DOHH2 (cell line): ENCODE results near the gene CCN6.

ENCODE experiments used
- H3F3A ChIP-seq: fragments of 200-600 bp; sonication (generic), shearing (Covaris generic); 2 replicates; pipeline ENCODE4 v1.6.0; 2016; ENCODE audit warnings: antibody characterized with exemption, mild to moderate bottlenecking; ENCODE audit not compliant: control insufficient read depth, insufficient read depth
- H3K27ac ChIP-seq: fragments of 200-600 bp; sonication (generic); 2 replicates; pipeline ENCODE4 v1.5.1; 2014; ENCODE audit warnings: low read depth, mild to moderate bottlenecking, low read length, moderate library complexity
- H3K27me3 ChIP-seq: fragments of 200-600 bp; sonication (generic); 2 replicates; pipeline ENCODE4 v1.6.1; 2014; ENCODE audit warnings: mild to moderate bottlenecking, low read length, mixed read lengths; ENCODE audit not compliant: control insufficient read depth
- H3K36me3 ChIP-seq: fragments of 200-600 bp; sonication (generic); 2 replicates; pipeline ENCODE4 v1.6.1; 2014; ENCODE audit warnings: mild to moderate bottlenecking, low read length, moderate library complexity, mixed read lengths; ENCODE audit not compliant: control insufficient read depth
- H3K4me1 ChIP-seq: fragments of 200-600 bp; sonication (generic); 2 replicates; pipeline ENCODE4 v1.6.1; 2014; ENCODE audit warnings: mild to moderate bottlenecking, low read length, mixed read lengths; ENCODE audit not compliant: control insufficient read depth
- H3K4me2 ChIP-seq: fragments of 200-600 bp; sonication (generic); 2 replicates; pipeline ENCODE4 v1.6.0; 2014; ENCODE audit warnings: mild to moderate bottlenecking, low read length, moderate library complexity
- H3K4me3 ChIP-seq: fragments of 200-600 bp; sonication (generic); 2 replicates; pipeline ENCODE4 v1.5.1; 2014; ENCODE audit warnings: mild to moderate bottlenecking, low read length, mixed read lengths
- H3K79me2 ChIP-seq: fragments of 200-600 bp; sonication (generic); 2 replicates; pipeline ENCODE4 v1.6.1; 2014; ENCODE audit warnings: mild to moderate bottlenecking, low read length, mixed read lengths; ENCODE audit not compliant: control insufficient read depth
- H3K9me2 ChIP-seq: fragments of 200-600 bp; sonication (generic); replicated peaks from 2 replicates; pipeline ENCODE4 v1.6.1; 2014; ENCODE audit warnings: mild to moderate bottlenecking, low read length, mixed read lengths; ENCODE audit not compliant: control insufficient read depth
- H3K9me3 ChIP-seq: fragments of 200-600 bp; sonication (generic); 2 replicates; pipeline ENCODE4 v1.6.1; 2014; ENCODE audit warnings: antibody characterized with exemption, low read length, mixed read lengths; ENCODE audit not compliant: control insufficient read depth, insufficient read depth
- H4K20me1 ChIP-seq: fragments of 200-600 bp; sonication (generic); 2 replicates; pipeline ENCODE4 v1.6.0; 2014; ENCODE audit warnings: low read depth, mild to moderate bottlenecking, antibody characterized with exemption, low read length, moderate library complexity; ENCODE audit not compliant: control insufficient read depth, insufficient read depth
- CTCF ChIP-seq: fragments of 200-600 bp; sonication (generic); IDR thresholded peaks from one replicate; pipeline ENCODE4 v1.5.1; 2014; ENCODE audit warnings: antibody characterized with exemption, mild to moderate bottlenecking, low read depth, low read length; ENCODE audit not compliant: poor library complexity, severe bottlenecking
- EZH2phosphoT487 ChIP-seq: fragments of 200-600 bp; sonication (generic); IDR thresholded peaks from 2 replicates; pipeline ENCODE4 v1.6.1; 2017; ENCODE audit warnings: borderline replicate concordance, mild to moderate bottlenecking, antibody characterized with exemption, low read length, moderate library complexity, mixed read lengths

The CCN6 gene

GRCh38 chr6:112034616-112034995 lies 19.3 kb upstream of the CCN6 start:
- Histone ChIP-seq H3F3A (no peaks in the 10 kb centered on the region), H3K36me3 (no peaks in the 10 kb centered on the region), H3K27ac (no peak overlapping the region), H3K79me2 (no peaks in the 10 kb centered on the region), H3K4me2 (no peak overlapping the region), H4K20me1 (no peaks in the 10 kb centered on the region), H3K27me3 (peaks cover 5% of the 10 kb centered on the region; the same call in 1 of the 2 replicates), H3K9me2 (no peaks in the 10 kb centered on the region), H3K9me3 (no peaks in the 10 kb centered on the region), H3K4me3 (no peak overlapping the region), H3K4me1 (no peaks in the 10 kb centered on the region)
- TF ChIP-seq EZH2phosphoT487, result no peak
- no peak for TF ChIP-seq CTCF

- Histone ChIP-seq H3K9me2 (no peaks in the 10 kb centered on the region), H3K4me3 (no peak overlapping the region), H4K20me1 (no peaks in the 10 kb centered on the region), H3K27ac (no peak overlapping the region), H3K4me2 (no peak overlapping the region), H3K4me1 (no peaks in the 10 kb centered on the region), H3K9me3 (no peaks in the 10 kb centered on the region), H3K79me2 (no peaks in the 10 kb centered on the region), H3F3A (no peaks in the 10 kb centered on the region), H3K36me3 (no peaks in the 10 kb centered on the region), H3K27me3 (peaks cover 5% of the 10 kb centered on the region; the same call in 1 of the 2 replicates)
- no peak for TF ChIP-seq EZH2phosphoT487
- TF ChIP-seq CTCF, result no peak
Measured at GRCh38 chr6:112036088-112036637, 17.7 kb upstream of the CCN6 start.

GRCh38 chr6:112037783-112038216 lies 16.1 kb upstream of the CCN6 start:
- Histone ChIP-seq H3K4me2 (no peak overlapping the region), H3K36me3 (no peaks in the 10 kb centered on the region), H3K27ac (no peak overlapping the region), H4K20me1 (no peaks in the 10 kb centered on the region), H3K4me3 (no peak overlapping the region), H3K9me2 (no peaks in the 10 kb centered on the region), H3F3A (no peaks in the 10 kb centered on the region), H3K9me3 (no peaks in the 10 kb centered on the region), H3K4me1 (peaks cover 5% of the 10 kb centered on the region), H3K79me2 (no peaks in the 10 kb centered on the region), H3K27me3 (peaks cover 5% of the 10 kb centered on the region; the same call in 1 of the 2 replicates)
- TF ChIP-seq CTCF (no peak), EZH2phosphoT487 (no peak)
